H1 (cell line): ENCODE results near the gene MACROH2A1. TPM values are rescaled to one million over a fixed set of nuclear protein-coding genes. Genes with fewer than 3 reads are reported as not detected.

ENCODE experiments used
- CTCF ChIA-PET: fragments of 300-600 bp; sonication (Branson Sonifier 250); formaldehyde crosslinking; loops from one replicate; lab custom pipeline; 2021; ENCODE audit not compliant: partially characterized antibody; lab: Charles Lee
- POLR2A ChIA-PET: fragments of 300-600 bp; sonication (Branson Sonifier 250); formaldehyde crosslinking; loops from one replicate; lab custom pipeline; 2021; ENCODE audit warnings: inconsistent platforms; ENCODE audit not compliant: partially characterized antibody; lab: Charles Lee
- DNase-seq, 2 experiments: peaks; one replicate each; pipeline versions ENCODE4 v3.0.0 to v3.0.0-alpha.2; 2010 to 2022; ENCODE audit warnings: low spot score in 2 of 2, low read depth in 1 of 2, mixed read lengths in 1 of 2
- FAIRE-seq: peaks from 2 replicates; lab custom pipeline; 2011; peaks lifted over from hg19 to GRCh38; lab: Jason Lieb, UNC
- H2AFZ ChIP-seq: 2 replicates; pipeline ENCODE4 v1.8.1; 2012; ENCODE audit warnings: low read length, inconsistent platforms
- H2AK5ac ChIP-seq: 2 replicates; pipeline ENCODE4 v1.6.1; 2013; ENCODE audit warnings: low read depth, low read length
- H2BK120ac ChIP-seq: replicated peaks from 2 replicates; pipeline ENCODE3; 2013; ENCODE audit warnings: low read depth, low read length, inconsistent platforms
- H2BK12ac ChIP-seq: 2 replicates; pipeline ENCODE4 v1.6.1; 2013; ENCODE audit warnings: low read depth, low read length
- H2BK15ac ChIP-seq: 2 replicates; pipeline ENCODE4 v1.6.1; 2013; ENCODE audit warnings: low read length
- H2BK20ac ChIP-seq: 2 replicates; pipeline ENCODE4 v1.6.1; 2013; ENCODE audit warnings: low read length
- H2BK5ac ChIP-seq: 2 replicates; pipeline ENCODE4 v1.6.1; 2013; ENCODE audit warnings: low read depth, low read length
- H3K14ac ChIP-seq: 2 replicates; pipeline ENCODE4 v1.6.1; 2013; ENCODE audit warnings: inconsistent platforms; ENCODE audit not compliant: insufficient read length
- H3K18ac ChIP-seq: 2 replicates; pipeline ENCODE4 v1.6.1; 2013; ENCODE audit warnings: low read length; ENCODE audit errors: extremely low read depth
- H3K23ac ChIP-seq: 2 replicates; pipeline ENCODE4 v1.6.1; 2013; ENCODE audit warnings: inconsistent platforms; ENCODE audit not compliant: insufficient read length
- H3K23me2 ChIP-seq: 2 replicates; pipeline ENCODE4 v1.6.1; 2013; ENCODE audit warnings: low read depth, low read length
- H3K27ac ChIP-seq: 2 replicates; pipeline ENCODE4 v1.6.1; 2011; ENCODE audit warnings: low read depth, low read length, inconsistent platforms
- H3K27me3 ChIP-seq, 4 experiments: replicated peaks in 1 of 4; 1 replicate in 1 of 4; 2 replicates in 3 of 4; pipeline versions ENCODE4 v1.6.1 to v1.8.1; 2011 to 2013; ENCODE audit warnings: low read length in 3 of 4, mild to moderate bottlenecking in 3 of 4, inconsistent platforms in 2 of 4, mixed read lengths in 2 of 4, moderate library complexity in 1 of 4; ENCODE audit not compliant: control insufficient read depth in 3 of 4, insufficient read depth in 3 of 4; ENCODE audit errors: extremely low read depth in 1 of 4
- H3K36me3 ChIP-seq, 4 experiments: 2 replicates each; pipeline versions ENCODE4 v1.6.1 to v1.8.1; 2011 to 2013; ENCODE audit warnings: mild to moderate bottlenecking in 4 of 4, low read length in 3 of 4, moderate library complexity in 2 of 4, control low read depth in 1 of 4, inconsistent platforms in 1 of 4; ENCODE audit not compliant: insufficient read depth in 4 of 4, control insufficient read depth in 2 of 4
- H3K4ac ChIP-seq: replicated peaks from 2 replicates; pipeline ENCODE3; 2013; ENCODE audit warnings: low read length, low read depth, mixed read lengths, inconsistent platforms; ENCODE audit not compliant: insufficient read length
- H3K4me1 ChIP-seq, 4 experiments: replicated peaks in 1 of 4; 1 replicate in 1 of 4; 2 replicates in 3 of 4; pipeline versions ENCODE4 v1.6.1 to v1.8.1; 2011 to 2013; ENCODE audit warnings: low read length in 3 of 4, inconsistent platforms in 2 of 4, mixed read lengths in 1 of 4; ENCODE audit not compliant: insufficient read depth in 4 of 4, control insufficient read depth in 3 of 4
- H3K4me2 ChIP-seq, 2 experiments: 2 replicates each; pipeline versions ENCODE4 v1.6.1 to v1.8.1; 2011 to 2013; ENCODE audit warnings: low read depth in 2 of 2, low read length in 2 of 2, control low read depth in 1 of 2, inconsistent platforms in 1 of 2, mild to moderate bottlenecking in 1 of 2; ENCODE audit not compliant: insufficient read depth in 1 of 2
- H3K4me3 ChIP-seq, 4 experiments: fragments of 200-600, 300-600 bp in 1 of 4; sonication (generic), shearing (Covaris generic), sonication (Bioruptor Twin) in 1 of 4; 2 replicates each; pipeline versions ENCODE4 v1.5.1 to v1.8.1; 2011 to 2016; ENCODE audit warnings: low read length in 4 of 4, low read depth in 3 of 4, control low read depth in 2 of 4, inconsistent platforms in 2 of 4, mild to moderate bottlenecking in 2 of 4, mixed read lengths in 1 of 4, moderate library complexity in 1 of 4; ENCODE audit not compliant: insufficient read depth in 2 of 4; ENCODE audit errors: extremely low read depth in 1 of 4
- H3K56ac ChIP-seq: replicated peaks from 2 replicates; pipeline ENCODE3; 2013; ENCODE audit warnings: low read depth, mild to moderate bottlenecking, mixed read lengths, low read length, inconsistent platforms; ENCODE audit not compliant: insufficient read length
- H3K79me1 ChIP-seq: 2 replicates; pipeline ENCODE4 v1.6.1; 2013; ENCODE audit warnings: low read depth, low read length, control low read depth
- H3K79me2 ChIP-seq, 2 experiments: 2 replicates each; pipeline versions ENCODE4 v1.6.1 to v1.8.1; 2012 to 2013; ENCODE audit warnings: low read length in 2 of 2, mild to moderate bottlenecking in 2 of 2, inconsistent platforms in 1 of 2; ENCODE audit not compliant: insufficient read depth in 2 of 2, control insufficient read depth in 1 of 2
- H3K9ac ChIP-seq, 4 experiments: replicated peaks in 1 of 4; 1 replicate in 1 of 4; 2 replicates in 3 of 4; pipeline versions ENCODE4 v1.6.1 to v1.8.1; 2011 to 2013; ENCODE audit warnings: low read depth in 3 of 4, low read length in 3 of 4, control low read depth in 2 of 4, mild to moderate bottlenecking in 2 of 4, moderate library complexity in 2 of 4, inconsistent platforms in 1 of 4; ENCODE audit errors: extremely low read depth in 1 of 4
- H3K9me3 ChIP-seq, 2 experiments: 2 replicates each; pipeline versions ENCODE4 v1.6.1 to v1.8.1; 2012 to 2013; ENCODE audit warnings: mild to moderate bottlenecking in 2 of 2, moderate library complexity in 2 of 2, control low read depth in 1 of 2, inconsistent platforms in 1 of 2, low read depth in 1 of 2, low read length in 1 of 2, mixed read lengths in 1 of 2; ENCODE audit not compliant: insufficient read depth in 2 of 2
- H4K20me1 ChIP-seq, 2 experiments: replicated peaks in 1 of 2; 2 replicates each; pipeline versions ENCODE3 to v1.8.1; 2011 to 2013; ENCODE audit warnings: inconsistent platforms in 2 of 2, low read length in 2 of 2, mild to moderate bottlenecking in 1 of 2; ENCODE audit not compliant: insufficient read depth in 2 of 2, control insufficient read depth in 1 of 2
- H4K5ac ChIP-seq: 2 replicates; pipeline ENCODE4 v1.6.1; 2013; ENCODE audit warnings: low read length, low read depth, mixed read lengths, inconsistent platforms; ENCODE audit not compliant: insufficient read length
- H4K8ac ChIP-seq: 2 replicates; pipeline ENCODE4 v1.8.0; 2013; ENCODE audit warnings: mild to moderate bottlenecking, moderate library complexity, low read length, inconsistent platforms; ENCODE audit not compliant: insufficient read depth; ENCODE audit errors: extremely low read depth
- H4K91ac ChIP-seq: replicated peaks from 2 replicates; pipeline ENCODE3; 2013; ENCODE audit warnings: low read length, mixed read lengths, inconsistent platforms; ENCODE audit not compliant: insufficient read length
- CBX5 ChIP-seq: fragments of 300-800, 300-1000 bp; sonication (generic); IDR thresholded peaks from 2 replicates; pipeline ENCODE4 v1.7.1; 2016; ENCODE audit warnings: antibody characterized with exemption, low read length, low read depth
- CBX8 ChIP-seq: fragments of 300-800, 300-1000 bp; sonication (generic); IDR thresholded peaks from 2 replicates; pipeline ENCODE4 v1.7.1; 2016; ENCODE audit warnings: low read depth, low read length, borderline replicate concordance
- CEBPB ChIP-seq: IDR thresholded peaks from 2 replicates; pipeline ENCODE4 v1.6.1; 2012; ENCODE audit warnings: low read depth, low read length
- GABPA ChIP-seq: IDR thresholded peaks from 2 replicates; pipeline ENCODE4 v1.6.1; 2011; ENCODE audit warnings: mild to moderate bottlenecking, low read length, moderate library complexity, borderline replicate concordance; ENCODE audit not compliant: insufficient read depth
- HDAC2 ChIP-seq, 2 experiments: fragments of 300-600 bp in 1 of 2; sonication (generic) in 1 of 2; IDR thresholded peaks; 2 replicates each; pipeline ENCODE4 v1.6.1; 2011 to 2012; ENCODE audit warnings: low read depth in 2 of 2, low read length in 2 of 2, mild to moderate bottlenecking in 2 of 2, moderate library complexity in 2 of 2, borderline replicate concordance in 1 of 2, inconsistent platforms in 1 of 2
- JUND ChIP-seq: IDR thresholded peaks from 2 replicates; pipeline ENCODE4 v1.6.1; 2011; ENCODE audit warnings: mild to moderate bottlenecking, improper control_type of control experiment, low read length
- KDM5A ChIP-seq: fragments of 200-600 bp; IDR thresholded peaks from 2 replicates; pipeline ENCODE4 v1.7.1; 2012; ENCODE audit warnings: mild to moderate bottlenecking, low read length, inconsistent platforms, mixed read lengths
- POU5F1 ChIP-seq: IDR thresholded peaks from 2 replicates; pipeline ENCODE4 v1.6.1; 2011; ENCODE audit warnings: low read depth, mild to moderate bottlenecking, low read length, moderate library complexity
- SIRT6 ChIP-seq: IDR thresholded peaks from one replicate; pipeline ENCODE4 v1.7.1; 2012; ENCODE audit warnings: low read length, inconsistent platforms
- SIX5 ChIP-seq: IDR thresholded peaks from 2 replicates; pipeline ENCODE4 v1.6.1; 2011; ENCODE audit warnings: mild to moderate bottlenecking, low read depth, low read length
- SP4 ChIP-seq: IDR thresholded peaks from 2 replicates; pipeline ENCODE4 v1.6.1; 2012; ENCODE audit warnings: low read length, inconsistent platforms
- TBP ChIP-seq: IDR thresholded peaks from 2 replicates; pipeline ENCODE4 v1.6.1; 2011; ENCODE audit warnings: low read depth, low read length, improper control_type of control experiment
- ZNF274 ChIP-seq: IDR thresholded peaks from 2 replicates; pipeline ENCODE4 v1.7.0; 2012; ENCODE audit warnings: low read length, borderline replicate concordance; ENCODE audit errors: extremely low read depth
- WGBS, 2 experiments: shearing (Covaris generic) in 1 of 2; methylation state at CpG; one replicate each; pipeline versions ENCODE4 v1.1.6 to v1.1.7; 2013 to 2015; ENCODE audit warnings: low lambda C conversion rate in 2 of 2, mixed read lengths in 2 of 2, inconsistent platforms in 1 of 2, low coverage in 1 of 2, missing lambda C conversion rate in 1 of 2; ENCODE audit not compliant: insufficient replicate concordance in 2 of 2, insufficient coverage in 1 of 2, insufficient read length in 1 of 2; ENCODE audit errors: extremely low coverage in 1 of 2, missing lambda C conversion rate in 1 of 2; 5-methylcytosine and 5-hydroxymethylcytosine counted together
- polyA plus RNA-seq, 7 experiments: library from polyadenylated mRNA; depleted of rRNA in 3 of 7; stranded (reverse) in 5 of 7; unstranded in 2 of 7; fragments of >200 nt in 5 of 7; fragments of 200-250 nt in 2 of 7; gene quantifications; 1 replicate in 5 of 7; 2 replicates in 1 of 7; 4 replicates in 1 of 7; pipeline versions ENCODE4 v1.2.1 to v1.2.3, GENCODE V29; 2011 to 2013; ENCODE audit warnings: missing spikeins in 2 of 7, mixed read lengths in 2 of 7
- total RNA-seq: library from RNA; stranded (reverse); fragmentation: NEBNext Ultra II Directional; extraction: Animal tissue kit (Norgen Biotek cat#: 25700); gene quantifications from 2 replicates; pipeline ENCODE4 v1.2.1, GENCODE V29; 2021

Gene MACROH2A1
- total and polyA plus RNA-seq, 2 of the 8 experiments (the other 6 are each of a cell fraction or from before 2014, with no cell fraction given), result 60.0 to 92.3 TPM

GRCh38 chr5:135353952-135354721 is 44.9 kb downstream of the MACROH2A1 start:
- Histone ChIP-seq H3K9ac (no peak overlapping the region), H3K4me3 (no peak overlapping the region), H2AK5ac (no peak overlapping the region), H3K79me2 (no peaks in the 10 kb centered on the region), H4K5ac (no peak overlapping the region), H3K4me2 (no peak overlapping the region), H2BK5ac (no peak overlapping the region), H3K27me3 (no peaks in the 10 kb centered on the region), H3K4ac (no peak overlapping the region), H3K27ac (no peak overlapping the region), H2BK120ac (no peak overlapping the region), H3K14ac (no peak overlapping the region), H3K56ac (no peak overlapping the region), H4K91ac (no peak overlapping the region), H2BK15ac (no peak overlapping the region), H3K79me1 (no peaks in the 10 kb centered on the region), H2BK20ac (no peak overlapping the region), H3K23me2 (no peaks in the 10 kb centered on the region), H2AFZ (no peak overlapping the region), H3K9me3 (no peaks in the 10 kb centered on the region), H3K23ac (no peak overlapping the region), H4K8ac (no peak overlapping the region), H3K18ac (no peak overlapping the region), H2BK12ac (no peak overlapping the region), H4K20me1 (peaks cover 0 to 8% of the 10 kb centered on the region in 2 experiments), H3K36me3 (peaks cover 0 to 5% (median 0%) of the 10 kb centered on the region in 4 experiments; a peak in 4 of 8 replicates), H3K4me1 (no peaks in the 10 kb centered on the region)
- 90% methylated on average over 4 of the region's 4 CpGs; no CpG with 5 or more reads in 1 of the 2 experiments for WGBS, 2 experiments
- DNase-seq (no peak), FAIRE-seq (no peak)
- ChIA-PET POLR2A (no interaction called here), CTCF (interaction anchor here (1.0 to 2.0 kb wide), 3 partner anchors 13 to 90 kb away, joined by 3 to 4 read pairs (median 4); no protein-coding TSS in a partner anchor)
- TF ChIP-seq CBX5, result no peak
- TF ChIP-seq SP4, result no peak
- TF ChIP-seq KDM5A, result no peak
- TF ChIP-seq POU5F1, result no peak
- no peak for TF ChIP-seq GABPA
- no peak for TF ChIP-seq SIX5
- no peak for TF ChIP-seq TBP
- TF ChIP-seq SIRT6, result no peak
- TF ChIP-seq CBX8, result no peak
- no peak for TF ChIP-seq HDAC2 (IDR thresholded peaks at IDR 0.05; ENCODE audit: borderline replicate concordance in 1 of 2, low read depth in 2 of 2, low read length in 2 of 2)
- no peak for TF ChIP-seq JUND
- no peak for TF ChIP-seq ZNF274
- TF ChIP-seq CEBPB, result no peak
